H9 (cell line): ENCODE data around the gene LRP3. TPM values are rescaled to one million over a fixed set of nuclear protein-coding genes. Genes with fewer than 3 reads are reported as not detected.

Source experiments
- DNase-seq: peaks from one replicate; pipeline ENCODE4 v3.0.0-alpha.2; 2017
- H2AFZ ChIP-seq: one replicate; pipeline ENCODE4 v1.6.1; 2013; ENCODE audit warnings: mild to moderate bottlenecking, low read length, control low read depth, moderate library complexity
- H2AK5ac ChIP-seq: 2 replicates; pipeline ENCODE4 v1.6.1; 2013; ENCODE audit warnings: low read length, control low read depth, mixed read lengths; ENCODE audit not compliant: insufficient read length
- H2BK120ac ChIP-seq: one replicate; pipeline ENCODE4 v1.6.1; 2013; ENCODE audit warnings: low read depth, mild to moderate bottlenecking, low read length, control low read depth, inconsistent platforms; ENCODE audit not compliant: poor library complexity, severe bottlenecking
- H2BK12ac ChIP-seq: 2 replicates; pipeline ENCODE4 v1.6.1; 2013; ENCODE audit warnings: low read length, control low read depth, mixed read lengths, low read depth; ENCODE audit not compliant: insufficient read length
- H2BK15ac ChIP-seq: 2 replicates; pipeline ENCODE4 v1.6.1; 2013; ENCODE audit warnings: low read depth, low read length, control low read depth
- H2BK20ac ChIP-seq: one replicate; pipeline ENCODE4 v1.6.1; 2013; ENCODE audit warnings: low read depth, mild to moderate bottlenecking, low read length, control low read depth, inconsistent platforms; ENCODE audit not compliant: poor library complexity, severe bottlenecking
- H2BK5ac ChIP-seq: 2 replicates; pipeline ENCODE4 v1.6.1; 2013; ENCODE audit warnings: low read length, control low read depth, mixed read lengths; ENCODE audit not compliant: insufficient read length
- H3K14ac ChIP-seq: 2 replicates; pipeline ENCODE4 v1.6.1; 2013; ENCODE audit warnings: low read length, control low read depth; ENCODE audit not compliant: insufficient read depth
- H3K18ac ChIP-seq: 2 replicates; pipeline ENCODE4 v1.6.1; 2013; ENCODE audit warnings: low read depth, mild to moderate bottlenecking, mixed read lengths, low read length, control low read depth; ENCODE audit not compliant: insufficient read length
- H3K23ac ChIP-seq: 2 replicates; pipeline ENCODE4 v1.6.1; 2013; ENCODE audit warnings: low read length, control low read depth, mixed read lengths, low read depth; ENCODE audit not compliant: insufficient read length
- H3K23me2 ChIP-seq: 2 replicates; pipeline ENCODE4 v1.6.1; 2013; ENCODE audit warnings: low read depth, mild to moderate bottlenecking, mixed read lengths, low read length, control low read depth; ENCODE audit not compliant: insufficient read length, poor library complexity, severe bottlenecking
- H3K27ac ChIP-seq: 2 replicates; pipeline ENCODE4 v1.5.1; 2013; ENCODE audit warnings: low read length, control low read depth, mixed read lengths, low read depth; ENCODE audit not compliant: insufficient read length
- H3K27me3 ChIP-seq: 2 replicates; pipeline ENCODE4 v1.6.1; 2013; ENCODE audit warnings: low read length, control low read depth, inconsistent platforms; ENCODE audit not compliant: insufficient read depth
- H3K4ac ChIP-seq: 2 replicates; pipeline ENCODE4 v1.6.1; 2013; ENCODE audit warnings: low read depth, mild to moderate bottlenecking, control low read depth, inconsistent platforms, low read length, moderate library complexity
- H3K4me1 ChIP-seq: 2 replicates; pipeline ENCODE4 v1.6.1; 2013; ENCODE audit warnings: low read length, control low read depth, inconsistent platforms; ENCODE audit not compliant: insufficient read depth
- H3K4me2 ChIP-seq: 2 replicates; pipeline ENCODE4 v1.6.1; 2013; ENCODE audit warnings: low read length, control low read depth, mixed read lengths; ENCODE audit not compliant: insufficient read length, insufficient read depth
- H3K56ac ChIP-seq: 2 replicates; pipeline ENCODE4 v1.6.1; 2013; ENCODE audit warnings: low read depth, mild to moderate bottlenecking, mixed read lengths, low read length, control low read depth; ENCODE audit not compliant: insufficient read length
- H3K79me1 ChIP-seq: 2 replicates; pipeline ENCODE4 v1.6.1; 2013; ENCODE audit warnings: low read depth, mild to moderate bottlenecking, moderate library complexity, low read length, control low read depth, inconsistent platforms; ENCODE audit not compliant: insufficient read depth, poor library complexity, severe bottlenecking
- H3K79me2 ChIP-seq: 2 replicates; pipeline ENCODE4 v1.6.1; 2013; ENCODE audit warnings: low read length, control low read depth, inconsistent platforms; ENCODE audit not compliant: insufficient read depth
- H3K9ac ChIP-seq: 2 replicates; pipeline ENCODE4 v1.6.1; 2013; ENCODE audit warnings: low read length, control low read depth, mixed read lengths; ENCODE audit not compliant: insufficient read length; ENCODE audit errors: extremely low read depth
- H3K9me3 ChIP-seq: one replicate; pipeline ENCODE4 v1.6.1; 2013; ENCODE audit warnings: low read depth, low read length, inconsistent platforms; ENCODE audit not compliant: control insufficient read depth
- H3T11ph ChIP-seq: one replicate; pipeline ENCODE4 v1.6.1; 2013; ENCODE audit warnings: mild to moderate bottlenecking, low read length, control low read depth, inconsistent platforms
- H4K20me1 ChIP-seq: one replicate; pipeline ENCODE4 v1.6.1; 2013; ENCODE audit not compliant: control insufficient read depth, insufficient read length, insufficient read depth
- H4K5ac ChIP-seq: 2 replicates; pipeline ENCODE4 v1.6.1; 2013; ENCODE audit warnings: low read depth, mild to moderate bottlenecking, mixed read lengths, low read length, control low read depth; ENCODE audit not compliant: insufficient read length
- H4K8ac ChIP-seq: replicated peaks from 2 replicates; pipeline ENCODE4 v1.6.1; 2013; ENCODE audit warnings: low read length, control low read depth, mixed read lengths, low read depth; ENCODE audit not compliant: insufficient read length
- H4K91ac ChIP-seq: 2 replicates; pipeline ENCODE4 v1.6.1; 2013; ENCODE audit warnings: low read depth, mild to moderate bottlenecking, moderate library complexity, mixed read lengths, low read length, control low read depth; ENCODE audit not compliant: insufficient read length
- H3K27ac Mint-ChIP-seq, 3 experiments: 2 replicates in 2 of 3; 3 replicates in 1 of 3; pipeline ENCODE4 v1.8.0; 2020 to 2021; ENCODE audit warnings: mixed read lengths in 3 of 3, mild to moderate bottlenecking in 1 of 3, moderate library complexity in 1 of 3
- H3K27me3 Mint-ChIP-seq: 2 replicates; pipeline ENCODE4 v1.8.0; 2021; ENCODE audit warnings: low read depth, mild to moderate bottlenecking, moderate library complexity, mixed read lengths
- H3K36me3 Mint-ChIP-seq, 3 experiments: 2 replicates in 2 of 3; 3 replicates in 1 of 3; pipeline ENCODE4 v1.8.0; 2020 to 2021; ENCODE audit warnings: low read depth in 3 of 3, mixed read lengths in 3 of 3; ENCODE audit not compliant: insufficient read depth in 1 of 3
- H3K4me1 Mint-ChIP-seq, 2 experiments: 2 replicates each; pipeline ENCODE4 v1.8.0; 2020; ENCODE audit warnings: mixed read lengths in 2 of 2
- H3K4me3 Mint-ChIP-seq, 2 experiments: 2 replicates in 1 of 2; 3 replicates in 1 of 2; pipeline ENCODE4 v1.8.0; 2020 to 2021; ENCODE audit warnings: mild to moderate bottlenecking in 2 of 2, mixed read lengths in 2 of 2, moderate library complexity in 1 of 2
- H3K9me3 Mint-ChIP-seq, 2 experiments: 2 replicates in 1 of 2; 3 replicates in 1 of 2; pipeline ENCODE4 v1.8.0; 2020; ENCODE audit warnings: mild to moderate bottlenecking in 2 of 2, mixed read lengths in 2 of 2, moderate library complexity in 1 of 2
- WGBS: extraction: QIAGEN DNeasy Blood & Tissue Kit; methylation state at CpG from one replicate; pipeline ENCODE4 v1.1.7; 2013; ENCODE audit warnings: missing lambda C conversion rate, low lambda C conversion rate, mixed read lengths; ENCODE audit not compliant: insufficient read length; ENCODE audit errors: extremely low coverage; 5-methylcytosine and 5-hydroxymethylcytosine counted together
- total RNA-seq: library from RNA; stranded (reverse); gene quantifications from 2 replicates; pipeline ENCODE4 v1.2.1, GENCODE V29; 2021
- TF ChIP-seq, protein P1 (sequence below): fragments of 200-600 bp; sonication (generic); conservative IDR thresholded peaks from 3 replicates; pipeline ENCODE4 v1.8.0; 2021; ENCODE audit warnings: antibody characterized with exemption, mild to moderate bottlenecking

LRP3 gene
- total RNA-seq, 1 experiment from 2014 or later: 29.2 TPM

DNA sequence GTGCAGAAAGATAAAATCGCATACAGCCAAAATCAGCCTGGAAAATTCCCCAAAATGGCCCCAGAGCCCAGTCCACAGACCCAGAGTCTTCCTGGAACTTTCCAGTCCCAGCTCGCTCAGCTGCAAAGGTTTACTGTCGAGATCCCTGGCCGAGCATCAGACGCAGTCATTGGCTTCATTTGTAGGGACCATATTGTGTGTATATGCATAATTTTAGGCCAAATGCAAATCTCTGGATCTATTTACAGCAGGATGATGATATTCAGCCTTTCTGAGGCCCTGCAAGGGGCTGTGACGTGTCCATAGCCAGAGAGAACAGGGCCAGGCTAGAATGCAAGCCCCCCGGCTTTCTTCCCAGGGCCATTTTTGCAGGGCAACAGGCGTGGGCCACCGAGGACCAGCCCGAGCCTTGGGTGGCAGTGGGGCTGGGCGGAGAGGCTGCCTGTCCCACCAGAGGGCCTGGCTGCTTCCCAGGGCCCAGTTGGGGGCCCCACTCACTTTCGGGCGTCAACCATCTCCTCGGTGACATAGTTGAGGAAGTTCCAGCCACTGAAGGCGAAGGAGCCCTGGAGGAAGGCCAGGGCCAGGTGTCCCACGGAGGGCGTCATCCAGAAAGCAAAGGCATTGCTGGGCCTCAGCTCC is 17.8 kb downstream of the LRP3 start:
- H3K36me3 Mint-ChIP-seq: no peaks in the 10 kb centered on the region
- Histone ChIP-seq H4K5ac (no peak overlapping the region), H3K23me2 (no peaks in the 10 kb centered on the region), H3K9ac (no peak overlapping the region), H3K18ac (no peak overlapping the region), H2BK5ac (no peak overlapping the region), H3K4me2 (no peak overlapping the region), H3K56ac (no peak overlapping the region), H3K14ac (no peak overlapping the region), H3K23ac (no peak overlapping the region), H2BK12ac (no peak overlapping the region), H4K20me1 (no peaks in the 10 kb centered on the region), H2AK5ac (no peak overlapping the region), H3K9me3 (no peaks in the 10 kb centered on the region), H2BK20ac (no peak overlapping the region), H3T11ph (no peak overlapping the region), H3K4ac (no peak overlapping the region), H2AFZ (no peak overlapping the region), H3K79me1 (no peaks in the 10 kb centered on the region), H4K8ac (no peak overlapping the region), H3K4me1 (no peaks in the 10 kb centered on the region), H3K79me2 (no peaks in the 10 kb centered on the region), H3K27ac (no peak overlapping the region), H2BK120ac (no peak overlapping the region), H3K27me3 (no peaks in the 10 kb centered on the region), H2BK15ac (no peak overlapping the region), H4K91ac (no peak overlapping the region)
- TF ChIP-seq, protein P1, sequence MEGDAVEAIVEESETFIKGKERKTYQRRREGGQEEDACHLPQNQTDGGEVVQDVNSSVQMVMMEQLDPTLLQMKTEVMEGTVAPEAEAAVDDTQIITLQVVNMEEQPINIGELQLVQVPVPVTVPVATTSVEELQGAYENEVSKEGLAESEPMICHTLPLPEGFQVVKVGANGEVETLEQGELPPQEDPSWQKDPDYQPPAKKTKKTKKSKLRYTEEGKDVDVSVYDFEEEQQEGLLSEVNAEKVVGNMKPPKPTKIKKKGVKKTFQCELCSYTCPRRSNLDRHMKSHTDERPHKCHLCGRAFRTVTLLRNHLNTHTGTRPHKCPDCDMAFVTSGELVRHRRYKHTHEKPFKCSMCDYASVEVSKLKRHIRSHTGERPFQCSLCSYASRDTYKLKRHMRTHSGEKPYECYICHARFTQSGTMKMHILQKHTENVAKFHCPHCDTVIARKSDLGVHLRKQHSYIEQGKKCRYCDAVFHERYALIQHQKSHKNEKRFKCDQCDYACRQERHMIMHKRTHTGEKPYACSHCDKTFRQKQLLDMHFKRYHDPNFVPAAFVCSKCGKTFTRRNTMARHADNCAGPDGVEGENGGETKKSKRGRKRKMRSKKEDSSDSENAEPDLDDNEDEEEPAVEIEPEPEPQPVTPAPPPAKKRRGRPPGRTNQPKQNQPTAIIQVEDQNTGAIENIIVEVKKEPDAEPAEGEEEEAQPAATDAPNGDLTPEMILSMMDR: no peak
- H3K4me1 Mint-ChIP-seq: peaks cover 9 to 13% of the 10 kb centered on the region in 2 experiments
- no peak overlapping the region for H3K27ac Mint-ChIP-seq
- no peak for DNase-seq
- peaks cover 2% of the 10 kb centered on the region; the same call in 1 of the 2 replicates for H3K27me3 Mint-ChIP-seq
- H3K9me3 Mint-ChIP-seq: no peaks in the 10 kb centered on the region
- H3K4me3 Mint-ChIP-seq: no peak overlapping the region
- no CpG with 5 or more reads among the region's 17 CpGs for WGBS
